Hindlimb muscle (tissue), 1 donor: ENCODE data around the gene KRTAP10-3. TPM values are rescaled to one million over a fixed set of nuclear protein-coding genes. Genes with fewer than 3 reads are reported as not detected.
"Not testable (repeated sequence)": the region's sequence is repeated elsewhere in the genome, so short reads cannot be mapped to it uniquely, and the experiment has no call there.

Experiments used
- DNase-seq: peaks from one replicate; pipeline ENCODE4 v3.0.0-alpha.2; 2013
- polyA plus RNA-seq: library from polyadenylated mRNA; unstranded; fragments of 120-200 nt; gene quantifications from one replicate; pipeline ENCODE4 v1.2.1, GENCODE V29; 2013; ENCODE audit not compliant: insufficient read length

The KRTAP10-3 gene
- polyA plus RNA-seq, 1 donor: not detected

DNA sequence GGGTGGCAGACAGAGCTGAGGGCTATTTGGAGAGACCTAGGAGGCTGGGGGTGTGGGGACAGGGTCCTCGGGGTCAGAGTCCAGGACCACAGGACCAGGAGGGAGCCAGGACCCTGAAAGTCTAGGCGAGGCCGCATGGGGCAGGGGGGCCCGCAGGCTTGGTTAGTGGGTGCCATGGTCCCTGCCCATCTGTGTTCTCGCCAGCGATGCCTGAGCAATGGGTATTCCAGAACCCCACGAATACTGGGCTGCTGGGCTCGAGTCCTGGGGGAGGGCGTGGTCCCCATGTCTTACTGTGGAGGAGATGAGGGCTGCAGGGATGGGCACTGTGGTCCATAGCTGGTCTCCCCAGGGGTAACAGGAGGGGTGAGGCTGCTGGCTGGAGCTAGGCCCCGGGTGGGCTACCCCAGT lies 31.7 kb upstream of the KRTAP10-3 start:
- DNase-seq: no peak

DNA sequence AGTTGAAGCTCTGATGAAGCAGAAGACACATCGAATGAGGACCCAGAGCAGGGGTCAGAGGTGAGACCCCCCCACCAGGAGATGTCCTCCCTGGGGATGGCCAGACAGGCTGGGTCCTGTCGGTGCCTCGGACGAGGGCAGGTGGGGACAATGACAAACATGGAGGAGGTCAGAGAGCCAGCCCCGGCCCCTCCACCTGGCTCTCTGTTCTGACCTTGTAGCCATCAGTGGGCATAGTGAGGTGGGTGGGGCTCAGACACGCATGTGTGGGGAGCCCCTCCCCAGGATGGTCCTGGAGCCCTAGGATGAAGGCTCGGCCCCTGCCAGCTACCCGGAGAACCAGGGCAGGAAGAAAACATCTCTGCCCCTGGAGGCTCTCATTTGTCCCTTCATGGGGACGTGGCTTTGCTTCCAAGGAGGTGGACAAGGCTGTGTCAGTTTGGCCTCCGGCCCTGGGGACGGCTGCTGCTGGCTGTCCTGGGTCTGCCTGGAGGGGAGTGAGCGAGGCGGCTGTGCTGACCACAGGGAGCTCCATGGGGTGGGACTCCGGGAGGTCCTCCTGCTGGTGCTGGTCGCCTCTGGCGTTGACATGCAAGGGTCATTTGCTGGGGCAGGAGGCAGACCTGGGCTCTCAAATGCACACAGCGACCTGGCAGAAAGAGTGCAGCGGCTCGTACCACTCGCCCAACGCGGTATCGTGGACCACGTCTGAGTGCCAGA lies 31.2 kb upstream of the KRTAP10-3 start:
- no peak for DNase-seq

DNA sequence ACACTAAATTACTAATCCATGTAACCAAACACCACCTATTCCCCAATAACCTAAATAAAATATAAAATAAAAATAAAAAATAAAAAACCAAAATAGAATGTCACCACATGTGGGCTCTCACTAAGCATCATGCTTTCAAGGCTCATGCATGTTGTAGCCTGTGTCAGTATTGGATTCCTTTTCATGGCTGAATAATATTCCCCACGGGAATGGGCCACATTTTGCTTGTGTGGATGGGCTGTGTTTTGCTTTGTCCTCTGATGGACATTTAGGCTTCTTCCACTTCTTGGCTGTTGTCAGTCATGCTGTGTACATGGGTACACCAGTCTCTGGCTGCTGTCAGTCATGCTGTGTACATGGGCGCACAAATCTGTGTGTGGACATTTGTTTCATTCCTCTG lies 30.5 kb upstream of the KRTAP10-3 start:
- DNase-seq: no peak

DNA sequence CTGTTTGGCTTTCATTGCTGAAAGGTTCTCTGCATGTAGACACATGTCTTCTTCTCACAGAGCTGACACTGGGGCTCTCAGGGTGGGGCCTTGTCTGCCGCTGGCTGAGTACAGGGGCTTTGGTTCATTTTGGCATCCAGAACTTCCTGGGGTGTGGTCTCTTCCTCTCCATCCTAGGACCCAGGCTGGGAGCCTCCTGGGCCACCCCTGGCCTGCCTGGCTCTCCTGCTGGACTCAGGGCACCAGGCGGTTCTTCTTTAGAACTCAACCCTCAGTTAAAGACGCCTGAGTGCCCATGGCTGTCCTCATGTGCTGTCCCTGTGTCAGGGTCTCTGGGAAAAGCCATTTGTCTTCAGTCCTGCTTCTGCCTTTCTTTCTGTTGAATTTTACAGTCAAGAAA lies 27.3 kb upstream of the KRTAP10-3 start:
- no peak for DNase-seq

DNA sequence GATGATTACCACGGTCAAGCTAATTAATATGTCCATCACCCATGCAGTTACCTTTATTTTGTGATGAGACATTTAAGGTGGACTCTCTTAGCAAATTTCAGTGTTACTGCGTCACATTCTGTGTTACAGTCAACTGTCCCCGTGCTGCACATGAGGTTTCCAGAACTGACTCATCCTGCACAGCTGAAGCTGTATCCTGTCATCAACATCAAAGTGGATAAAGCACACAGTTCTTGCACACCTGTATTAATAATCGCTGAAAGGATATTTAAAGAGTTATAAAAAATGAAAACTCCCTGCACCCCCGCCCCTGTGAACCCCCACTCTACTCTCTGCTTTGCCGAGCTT lies 25.2 kb upstream of the KRTAP10-3 start:
- DNase-seq: no peak

DNA sequence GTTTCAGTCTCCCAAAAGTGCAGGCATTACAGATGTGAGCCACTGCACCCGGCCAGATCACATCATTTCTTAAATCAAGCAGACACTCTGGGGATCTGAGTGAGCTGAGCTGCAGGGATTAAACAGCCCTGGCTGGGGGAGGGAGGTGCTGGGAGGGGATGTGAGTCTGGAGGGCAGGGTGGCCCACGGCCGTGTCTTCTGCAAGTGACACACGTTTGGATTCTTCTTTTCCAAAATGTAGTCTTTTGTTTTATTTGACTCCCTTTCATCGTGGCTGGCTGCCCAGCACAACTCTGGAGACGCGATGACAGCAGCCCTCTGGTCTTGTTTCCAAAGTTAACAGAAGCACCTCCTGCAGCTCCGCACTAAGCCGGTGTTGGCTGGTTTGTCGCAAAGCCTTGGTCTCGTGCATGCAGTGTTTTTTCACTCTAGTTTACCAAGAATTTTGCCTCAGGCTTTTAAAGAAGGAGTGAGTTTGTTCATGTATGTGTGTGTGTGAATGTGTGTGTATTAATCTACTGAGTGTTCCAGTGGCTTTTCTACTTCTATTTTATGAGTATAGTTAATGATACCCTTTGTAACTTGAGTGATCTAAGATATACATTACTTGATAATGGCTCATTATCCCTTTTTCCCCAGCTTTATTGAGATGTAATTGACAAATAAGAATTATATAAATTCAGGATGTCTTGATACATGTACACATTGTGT lies 24.6 kb upstream of the KRTAP10-3 start:
- peak; percentile 11 for DNase-seq

DNA sequence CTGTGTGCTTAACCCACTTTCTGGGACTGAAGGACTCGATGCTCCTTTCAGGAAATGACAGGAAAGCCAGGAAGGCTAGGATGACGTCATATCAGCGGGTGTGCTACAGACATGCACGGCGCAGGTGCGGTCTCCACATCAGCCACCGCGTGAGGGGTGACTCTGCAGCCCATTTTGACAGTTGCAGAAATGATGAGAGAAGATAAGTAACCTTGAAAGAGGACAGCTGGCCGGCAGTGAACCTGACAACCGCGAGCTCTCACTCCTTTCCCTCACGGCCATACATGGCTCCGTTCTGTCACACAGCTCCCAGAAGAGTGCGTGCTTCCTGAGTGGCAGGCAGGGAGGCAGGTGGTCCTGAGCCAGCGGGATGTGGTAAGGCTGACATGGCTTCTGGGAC lies 23.5 kb upstream of the KRTAP10-3 start:
- no peak for DNase-seq

DNA sequence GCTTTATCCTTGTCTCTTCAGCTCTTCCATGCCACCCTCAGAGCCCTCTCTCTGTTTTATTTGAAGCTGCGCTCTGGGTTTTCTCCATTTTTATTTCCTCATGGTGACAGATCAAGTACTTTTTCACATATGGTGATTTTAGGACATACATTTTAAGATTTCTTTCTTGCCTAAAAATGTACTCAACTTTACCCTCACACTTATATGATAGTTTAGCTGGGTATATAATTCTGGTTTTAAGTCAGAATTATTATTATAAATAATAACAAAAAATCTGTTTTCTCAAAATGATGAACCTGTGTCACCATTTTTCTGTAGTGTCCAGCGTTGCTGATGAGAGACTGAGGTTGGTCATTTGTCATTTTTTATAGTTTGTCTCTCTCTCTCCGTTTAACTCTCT lies 22.6 kb upstream of the KRTAP10-3 start:
- DNase-seq: no peak

DNA sequence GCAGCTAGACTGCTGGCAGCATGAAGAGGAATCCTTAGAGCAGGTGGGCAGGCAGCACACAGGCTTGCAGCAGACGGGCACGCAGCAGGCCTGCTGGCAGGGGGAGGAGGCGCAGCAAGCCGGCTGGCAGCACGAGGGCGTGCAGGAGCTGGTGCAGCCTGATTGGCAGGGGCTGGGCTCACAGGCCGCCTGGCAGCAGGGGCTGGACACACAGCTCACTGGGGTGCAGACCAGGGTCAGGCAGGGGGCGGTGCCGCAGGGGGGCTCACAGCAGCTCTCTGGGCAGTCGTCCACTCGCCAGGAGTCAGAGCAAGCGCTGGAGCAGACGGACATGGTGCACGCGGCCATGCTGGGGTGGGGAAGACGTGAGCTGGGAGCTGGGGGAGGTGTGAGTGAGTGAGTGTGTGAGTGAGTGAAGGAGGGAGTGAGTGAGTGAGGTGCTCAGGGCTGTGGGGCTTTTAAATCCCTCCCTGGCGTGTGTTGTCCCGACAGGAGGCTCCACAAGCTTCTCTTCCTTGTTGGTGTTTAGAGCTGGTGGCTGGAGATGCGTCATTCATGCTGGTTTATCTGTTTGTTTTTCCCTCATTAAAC lies 21.7 kb upstream of the KRTAP10-3 start, which contains the start of gene KRTAP10-5:
Gene KRTAP10-5 (minus strand): TSS at position 374 of the 591 bp plus-strand sequence. CDS start 26 bp downstream, at position 348.
- not testable (repeated sequence) for DNase-seq

DNA sequence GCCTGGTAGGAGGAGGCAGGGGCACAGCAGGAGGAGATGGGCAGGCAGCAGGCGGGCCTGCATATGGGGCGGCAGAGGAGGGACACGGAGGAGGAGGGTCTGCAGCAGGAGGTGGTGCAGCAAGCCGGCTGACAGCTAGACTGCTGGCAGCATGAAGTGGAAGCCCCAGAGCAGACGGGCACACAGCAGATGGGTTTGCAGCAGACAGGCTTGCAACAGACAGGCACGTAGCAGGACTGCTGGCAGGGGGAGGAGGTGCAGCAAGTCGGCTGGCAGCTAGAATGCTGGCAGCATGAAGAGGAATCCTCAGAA lies 21.2 kb upstream of the KRTAP10-3 start:
- DNase-seq: no peak

DNA sequence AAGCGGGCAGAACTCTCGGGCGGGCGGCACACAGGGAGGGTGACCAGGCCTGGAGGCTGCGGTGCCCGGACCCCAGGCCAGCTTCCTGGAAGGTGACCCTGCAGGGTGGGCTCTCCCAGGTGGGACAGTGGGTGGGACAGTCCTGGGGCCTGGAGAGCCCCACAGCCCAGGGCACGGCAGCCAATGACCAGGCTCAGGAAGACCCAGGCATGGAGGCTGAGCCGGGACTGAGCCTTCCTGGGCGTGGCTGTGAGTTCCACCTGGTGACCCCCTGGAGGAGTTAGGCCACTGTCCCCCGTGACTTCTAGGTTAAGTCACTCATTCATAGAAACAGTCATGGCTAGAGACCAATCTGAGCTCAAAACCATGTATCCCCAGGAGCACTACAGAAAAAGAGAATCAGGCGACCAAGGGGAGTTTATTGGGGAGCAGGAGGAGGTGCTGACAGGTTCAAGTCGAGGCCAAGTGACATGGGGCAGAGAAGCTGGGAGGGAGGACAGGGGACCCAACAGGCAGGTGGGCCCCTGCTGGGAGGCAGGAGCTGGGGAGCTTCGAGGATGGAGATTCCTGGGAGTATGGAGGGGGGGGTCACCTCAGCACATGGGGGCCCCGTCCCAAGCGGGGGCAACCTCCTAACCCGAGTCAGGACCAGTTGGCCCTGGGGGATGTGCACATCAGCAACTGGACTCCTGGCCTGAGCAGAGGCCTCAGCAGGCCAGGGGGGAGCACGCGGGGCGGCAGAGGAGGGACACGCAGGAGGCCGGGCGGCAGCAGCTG lies 20.6 kb upstream of the KRTAP10-3 start:
- DNase-seq: no peak

DNA sequence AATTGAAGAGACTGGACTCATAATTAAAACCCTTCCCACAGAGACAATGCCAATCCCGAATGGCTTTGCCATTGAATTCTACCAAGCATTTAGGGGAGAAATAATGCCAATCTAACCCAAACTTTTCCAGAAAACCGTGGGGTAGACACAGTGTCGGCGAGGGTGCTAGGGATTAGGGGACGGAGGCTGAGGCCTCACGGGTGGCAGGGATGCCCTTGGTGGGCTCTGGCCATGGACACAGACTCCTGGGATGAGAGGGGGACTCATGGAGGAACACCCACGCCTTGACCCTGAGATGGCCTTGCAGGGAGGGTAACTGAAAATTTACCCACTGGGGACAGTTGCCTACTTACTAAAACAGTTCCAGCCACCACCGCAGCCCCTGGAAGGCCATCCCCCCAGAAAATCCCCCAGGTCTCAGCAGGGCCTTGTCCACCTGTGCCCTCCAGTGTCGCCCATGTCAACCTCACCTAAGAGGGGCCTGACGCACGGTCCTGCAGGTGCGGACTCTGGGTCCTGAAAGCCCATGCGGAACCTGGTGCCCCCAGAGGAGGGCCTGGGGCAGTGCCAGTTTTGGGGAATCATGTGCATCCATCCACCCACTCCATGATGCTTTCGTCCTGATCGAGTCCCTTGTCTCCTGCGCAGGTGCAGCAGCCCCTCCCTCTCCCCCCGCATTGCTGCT lies 19.9 kb upstream of the KRTAP10-3 start:
- DNase-seq: no peak

DNA sequence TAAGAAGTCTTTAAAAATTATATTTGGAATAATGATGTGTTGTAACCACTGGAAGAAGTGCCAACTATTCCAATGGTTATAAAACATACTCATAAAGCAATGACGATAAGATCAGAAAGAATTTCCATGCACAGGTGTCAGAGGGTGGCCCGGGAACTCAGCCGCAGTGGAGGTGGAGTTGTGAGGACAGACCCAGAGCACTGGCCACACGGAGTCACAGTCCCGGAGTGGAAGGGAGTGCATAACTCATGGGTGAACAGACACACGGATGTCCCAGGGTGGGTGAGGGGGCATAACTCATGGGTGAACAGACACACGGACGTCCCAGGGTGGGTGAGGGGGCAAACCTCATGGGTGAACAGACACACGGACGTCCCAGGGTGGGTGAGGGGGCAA lies 17.4 kb upstream of the KRTAP10-3 start:
- no peak for DNase-seq

DNA sequence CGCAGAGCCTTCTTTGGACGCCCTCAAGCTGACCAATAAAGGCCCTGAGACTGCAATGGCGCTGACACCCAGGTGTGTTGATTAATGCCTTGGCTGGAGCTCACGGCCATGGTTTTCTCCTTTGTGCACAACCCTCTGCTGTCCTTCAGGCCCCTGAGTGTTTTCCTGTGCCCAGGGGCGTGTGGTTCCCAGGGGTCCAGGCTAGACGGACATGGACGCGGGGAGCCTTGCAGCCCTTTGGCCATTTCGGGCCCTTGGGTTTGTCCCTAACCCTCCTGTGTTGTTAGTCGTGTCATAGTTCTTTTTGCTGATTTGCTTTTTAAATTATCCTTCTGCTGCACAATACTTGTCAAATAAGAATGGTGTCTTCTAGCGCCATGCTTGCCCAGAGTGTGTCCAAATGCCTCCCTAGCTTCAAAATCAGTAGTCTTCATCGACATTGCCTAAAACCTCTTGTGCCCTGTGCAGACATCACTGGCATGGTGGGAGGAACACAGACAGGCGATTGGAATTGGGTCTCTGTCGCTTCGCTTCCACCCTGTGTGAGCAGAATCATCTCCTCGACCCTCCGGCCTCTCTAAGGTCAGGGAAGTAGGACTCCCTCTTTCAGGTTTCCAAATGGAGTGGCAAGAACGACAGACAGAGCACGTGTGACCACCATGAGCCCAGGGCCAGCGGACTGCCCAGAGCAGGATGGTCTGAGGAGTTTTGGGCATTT lies 16.9 kb upstream of the KRTAP10-3 start:
- DNase-seq: no peak

DNA sequence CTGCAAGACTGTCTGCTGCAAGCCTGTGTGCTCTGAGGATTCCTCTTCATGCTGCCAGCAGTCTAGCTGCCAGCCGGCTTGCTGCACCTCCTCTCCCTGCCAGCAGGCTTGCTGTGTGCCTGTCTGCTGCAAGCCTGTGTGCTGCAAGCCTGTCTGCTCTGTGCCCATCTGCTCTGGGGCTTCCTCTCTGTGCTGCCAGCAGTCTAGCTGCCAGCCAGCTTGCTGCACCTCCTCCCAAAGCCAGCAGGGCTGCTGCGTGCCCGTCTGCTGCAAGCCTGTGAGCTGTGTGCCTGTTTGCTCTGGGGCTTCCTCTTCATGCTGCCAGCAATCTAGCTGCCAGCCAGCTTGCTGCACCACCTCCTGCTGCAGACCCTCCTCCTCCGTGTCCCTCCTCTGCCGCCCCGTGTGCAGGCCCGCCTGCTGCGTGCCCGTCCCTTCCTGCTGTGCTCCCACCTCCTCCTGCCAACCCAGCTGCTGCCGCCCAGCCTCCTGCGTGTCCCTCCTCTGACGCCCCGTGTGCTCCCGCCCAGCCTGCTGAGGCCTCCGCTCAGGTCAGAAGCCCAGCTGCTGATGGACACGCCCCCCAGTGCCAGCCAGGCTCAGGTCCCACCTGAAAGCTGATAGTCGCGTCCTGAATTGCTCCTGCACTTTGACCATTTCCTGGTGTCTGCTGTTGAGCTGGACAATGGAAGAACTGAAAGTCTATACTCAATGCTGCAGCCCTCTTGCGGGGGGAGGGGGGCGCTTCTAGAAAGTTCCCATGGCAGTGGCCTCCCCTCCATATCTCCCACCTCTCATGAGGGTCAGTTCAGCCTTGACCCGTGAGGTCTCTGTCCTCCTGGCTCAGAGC lies 16.1 kb upstream of the KRTAP10-3 start:
- no peak for DNase-seq

DNA sequence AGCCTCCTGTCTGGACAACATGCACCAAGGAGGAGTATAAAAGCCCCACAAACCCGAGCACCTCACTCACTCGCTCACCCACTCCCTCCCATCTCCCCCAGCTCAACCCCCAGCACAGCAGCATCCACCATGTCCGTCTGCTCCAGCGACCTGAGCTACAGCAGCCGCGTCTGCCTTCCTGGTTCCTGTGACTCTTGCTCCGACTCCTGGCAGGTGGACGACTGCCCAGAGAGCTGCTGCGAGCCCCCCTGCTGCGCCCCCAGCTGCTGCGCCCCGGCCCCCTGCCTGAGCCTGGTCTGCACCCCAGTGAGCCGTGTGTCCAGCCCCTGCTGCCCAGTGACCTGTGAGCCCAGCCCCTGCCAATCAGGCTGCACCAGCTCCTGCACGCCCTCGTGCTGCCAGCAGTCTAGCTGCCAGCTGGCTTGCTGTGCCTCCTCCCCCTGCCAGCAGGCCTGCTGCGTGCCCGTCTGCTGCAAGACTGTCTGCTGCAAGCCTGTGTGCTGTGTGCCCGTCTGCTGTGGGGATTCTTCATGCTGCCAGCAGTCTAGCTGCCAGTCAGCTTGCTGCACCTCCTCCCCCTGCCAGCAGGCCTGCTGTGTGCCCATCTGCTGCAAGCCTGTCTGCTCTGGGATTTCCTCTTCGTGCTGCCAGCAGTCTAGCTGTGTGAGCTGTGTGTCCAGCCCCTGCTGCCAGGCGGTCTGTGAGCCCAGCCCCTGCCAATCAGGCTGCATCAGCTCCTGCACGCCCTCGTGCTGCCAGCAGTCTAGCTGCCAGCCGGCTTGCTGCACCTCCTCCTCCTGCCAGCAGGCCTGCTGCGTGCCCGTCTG lies 15.2 kb upstream of the KRTAP10-3 start, which contains the start of gene KRTAP10-4:
Gene KRTAP10-4 (plus strand): TSS at position 100 of the 827 bp plus-strand sequence. CDS start 30 bp downstream, at position 130.
- not testable (repeated sequence) for DNase-seq

DNA sequence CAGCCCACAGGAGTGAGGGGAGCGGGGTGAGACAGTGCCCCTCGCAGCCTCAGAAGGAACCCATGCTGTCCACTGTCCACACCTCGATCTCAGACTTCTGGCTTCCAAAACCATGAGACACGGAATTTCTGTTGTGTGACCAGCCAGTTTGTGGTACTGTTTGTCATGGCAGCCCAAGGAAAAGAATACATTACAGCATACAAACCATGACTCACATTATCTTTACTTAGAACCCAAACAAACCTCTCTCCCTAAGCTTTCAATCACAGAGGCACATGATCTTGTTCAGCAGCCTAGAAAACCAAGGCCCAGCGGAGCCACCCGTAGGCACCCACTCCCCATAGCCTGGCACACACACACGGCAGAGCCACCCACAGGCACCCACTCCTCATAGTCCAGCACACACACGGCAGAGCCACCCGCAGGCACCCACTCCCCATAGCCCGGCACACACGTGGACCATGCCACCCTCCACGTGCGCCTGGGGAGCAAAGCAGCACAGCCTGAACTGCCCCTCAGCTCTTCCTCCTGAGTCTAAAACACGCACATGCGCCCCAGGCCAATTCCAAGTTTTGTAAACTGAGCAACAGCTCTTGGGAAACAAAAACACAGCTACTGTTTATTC lies 14.5 kb upstream of the KRTAP10-3 start:
- no peak for DNase-seq

DNA sequence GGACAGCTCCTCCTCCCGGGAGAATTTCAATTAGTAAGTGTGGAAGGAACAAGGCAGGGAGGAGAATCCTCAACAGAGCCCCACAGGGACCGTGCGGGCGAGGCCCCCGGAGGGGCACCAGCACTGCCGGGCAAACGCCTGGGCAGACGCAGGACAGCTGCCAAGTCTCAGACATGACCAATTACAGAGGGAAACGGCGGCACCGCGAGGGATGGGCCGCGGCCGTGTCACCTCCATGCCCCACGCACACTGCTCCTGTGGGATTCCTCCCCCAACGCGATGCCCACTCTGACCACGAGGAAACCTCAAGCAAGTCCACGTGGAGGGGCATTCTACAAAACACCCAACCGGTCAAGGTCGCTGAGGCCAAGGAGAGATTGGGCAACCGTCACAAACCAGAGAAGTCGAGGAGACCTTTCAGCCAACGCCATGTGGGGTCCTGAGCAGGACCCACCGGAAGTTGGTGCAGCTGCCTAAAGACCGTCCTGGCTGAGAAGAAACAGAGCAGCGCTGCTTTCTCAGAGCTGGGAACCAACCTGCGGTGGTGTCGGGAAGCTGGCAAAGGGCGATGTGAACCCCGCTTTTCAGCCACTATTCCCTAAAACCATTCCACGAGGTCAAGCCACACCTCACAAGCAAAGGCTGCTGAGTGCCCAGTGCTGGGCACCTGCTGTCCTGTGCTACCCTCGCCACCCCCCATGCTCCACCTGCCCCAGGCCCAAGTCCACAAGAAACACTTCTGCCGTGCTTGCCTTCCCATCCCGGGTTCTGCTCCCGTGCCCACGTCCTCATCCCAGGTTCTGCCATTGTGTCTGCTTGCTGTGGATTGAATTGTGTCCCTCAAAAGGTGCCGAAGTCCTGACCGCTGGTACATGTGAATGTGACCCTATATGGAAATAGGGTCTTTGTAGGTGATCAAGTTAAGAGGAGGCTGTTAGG lies 13.5 kb upstream of the KRTAP10-3 start:
- no peak for DNase-seq
